ENCODE results near the gene LRP1-AS. TPM values are rescaled to one million over a fixed set of nuclear protein-coding genes. Genes with fewer than 3 reads are reported as not detected.

LRP1-AS gene
- total RNA-seq, 1 experiment from 2014 or later, result not detected

DNA sequence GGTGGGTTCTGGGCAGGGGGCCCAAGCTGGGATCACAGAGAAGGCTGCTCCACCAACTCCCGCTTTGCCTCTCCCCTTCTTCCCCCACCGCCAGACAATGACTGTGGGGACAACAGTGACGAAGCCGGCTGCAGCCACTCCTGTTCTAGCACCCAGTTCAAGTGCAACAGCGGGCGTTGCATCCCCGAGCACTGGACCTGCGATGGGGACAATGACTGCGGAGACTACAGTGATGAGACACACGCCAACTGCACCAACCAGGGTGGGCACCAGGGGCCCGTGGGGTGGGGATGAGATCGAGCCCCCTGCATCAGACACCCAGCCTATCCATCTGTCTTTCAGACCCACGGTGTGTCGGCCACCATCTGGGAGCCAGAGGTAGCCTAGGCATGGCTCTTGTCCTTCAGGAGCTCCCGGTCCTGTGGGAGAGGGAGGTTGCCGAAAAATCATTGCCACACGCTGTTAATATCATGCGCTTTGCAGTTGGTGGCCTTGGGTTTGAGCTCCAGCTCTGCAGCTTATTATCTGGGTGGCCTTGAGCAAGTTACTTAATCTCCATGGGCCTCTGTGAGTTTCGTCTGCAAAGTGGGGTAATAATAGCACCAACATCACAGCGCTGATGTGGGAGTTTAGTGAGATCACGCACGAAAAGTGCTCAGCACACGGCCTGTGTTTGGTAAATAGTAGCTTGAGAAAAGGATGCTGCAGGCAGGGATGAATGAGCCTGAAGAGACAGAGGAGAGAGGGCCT, 21.8 kb upstream of the LRP1-AS start:
- in situ Hi-C loops (cut with HindIII; ENCODE audit: low pct_unique_long_range_greater_than_20kb, low sequenced_read_pairs) (no loop called here), intact Hi-C loops (cut with micrococcal nuclease; ENCODE audit: unreplicated experiment) (no loop called here)
- H3K4me3 ChIP-seq (ENCODE audit: low read depth in 2 of 2, low read length in 2 of 2), result no peak overlapping the region
- ATAC-seq (no peak), DNase-seq (ENCODE audit: low read depth, low spot score) (no peak)
- no peak for TF ChIP-seq SIN3A (IDR thresholded peaks at IDR 0.05; ENCODE audit: borderline replicate concordance, insufficient read depth, low read depth, low read length)
- TF ChIP-seq, protein P1, sequence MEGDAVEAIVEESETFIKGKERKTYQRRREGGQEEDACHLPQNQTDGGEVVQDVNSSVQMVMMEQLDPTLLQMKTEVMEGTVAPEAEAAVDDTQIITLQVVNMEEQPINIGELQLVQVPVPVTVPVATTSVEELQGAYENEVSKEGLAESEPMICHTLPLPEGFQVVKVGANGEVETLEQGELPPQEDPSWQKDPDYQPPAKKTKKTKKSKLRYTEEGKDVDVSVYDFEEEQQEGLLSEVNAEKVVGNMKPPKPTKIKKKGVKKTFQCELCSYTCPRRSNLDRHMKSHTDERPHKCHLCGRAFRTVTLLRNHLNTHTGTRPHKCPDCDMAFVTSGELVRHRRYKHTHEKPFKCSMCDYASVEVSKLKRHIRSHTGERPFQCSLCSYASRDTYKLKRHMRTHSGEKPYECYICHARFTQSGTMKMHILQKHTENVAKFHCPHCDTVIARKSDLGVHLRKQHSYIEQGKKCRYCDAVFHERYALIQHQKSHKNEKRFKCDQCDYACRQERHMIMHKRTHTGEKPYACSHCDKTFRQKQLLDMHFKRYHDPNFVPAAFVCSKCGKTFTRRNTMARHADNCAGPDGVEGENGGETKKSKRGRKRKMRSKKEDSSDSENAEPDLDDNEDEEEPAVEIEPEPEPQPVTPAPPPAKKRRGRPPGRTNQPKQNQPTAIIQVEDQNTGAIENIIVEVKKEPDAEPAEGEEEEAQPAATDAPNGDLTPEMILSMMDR (IDR thresholded peaks at IDR 0.05), result no peak
- TF ChIP-seq POLR2AphosphoS5 (IDR thresholded peaks at IDR 0.05; ENCODE audit: low read depth, low read length), result no peak
- TF ChIP-seq, protein P2, sequence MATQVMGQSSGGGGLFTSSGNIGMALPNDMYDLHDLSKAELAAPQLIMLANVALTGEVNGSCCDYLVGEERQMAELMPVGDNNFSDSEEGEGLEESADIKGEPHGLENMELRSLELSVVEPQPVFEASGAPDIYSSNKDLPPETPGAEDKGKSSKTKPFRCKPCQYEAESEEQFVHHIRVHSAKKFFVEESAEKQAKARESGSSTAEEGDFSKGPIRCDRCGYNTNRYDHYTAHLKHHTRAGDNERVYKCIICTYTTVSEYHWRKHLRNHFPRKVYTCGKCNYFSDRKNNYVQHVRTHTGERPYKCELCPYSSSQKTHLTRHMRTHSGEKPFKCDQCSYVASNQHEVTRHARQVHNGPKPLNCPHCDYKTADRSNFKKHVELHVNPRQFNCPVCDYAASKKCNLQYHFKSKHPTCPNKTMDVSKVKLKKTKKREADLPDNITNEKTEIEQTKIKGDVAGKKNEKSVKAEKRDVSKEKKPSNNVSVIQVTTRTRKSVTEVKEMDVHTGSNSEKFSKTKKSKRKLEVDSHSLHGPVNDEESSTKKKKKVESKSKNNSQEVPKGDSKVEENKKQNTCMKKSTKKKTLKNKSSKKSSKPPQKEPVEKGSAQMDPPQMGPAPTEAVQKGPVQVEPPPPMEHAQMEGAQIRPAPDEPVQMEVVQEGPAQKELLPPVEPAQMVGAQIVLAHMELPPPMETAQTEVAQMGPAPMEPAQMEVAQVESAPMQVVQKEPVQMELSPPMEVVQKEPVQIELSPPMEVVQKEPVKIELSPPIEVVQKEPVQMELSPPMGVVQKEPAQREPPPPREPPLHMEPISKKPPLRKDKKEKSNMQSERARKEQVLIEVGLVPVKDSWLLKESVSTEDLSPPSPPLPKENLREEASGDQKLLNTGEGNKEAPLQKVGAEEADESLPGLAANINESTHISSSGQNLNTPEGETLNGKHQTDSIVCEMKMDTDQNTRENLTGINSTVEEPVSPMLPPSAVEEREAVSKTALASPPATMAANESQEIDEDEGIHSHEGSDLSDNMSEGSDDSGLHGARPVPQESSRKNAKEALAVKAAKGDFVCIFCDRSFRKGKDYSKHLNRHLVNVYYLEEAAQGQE (IDR thresholded peaks at IDR 0.05; ENCODE audit: insufficient read depth in 1 of 2, low read depth in 2 of 2, low read length in 1 of 2), result no peak
- no peak for TF ChIP-seq TCF7L2 (IDR thresholded peaks at IDR 0.05; ENCODE audit: low read depth, low read length)
- H3K9me3 ChIP-seq (ENCODE audit: control insufficient read depth, insufficient read depth, low read depth, low read length), result no peaks in the 10 kb centered on the region
- ChIA-PET POLR2A (no interaction called here), CTCF (no interaction called here)
- no peaks in the 10 kb centered on the region for H3K27me3 ChIP-seq (ENCODE audit: control insufficient read depth, insufficient read depth, low read length)
- BruUV-seq (replicated peaks), result no TSS peak
- H3K27ac ChIP-seq (ENCODE audit: low read length), result no peak overlapping the region
- H3K36me3 ChIP-seq (ENCODE audit: control insufficient read depth, insufficient read depth, low read length), result no peaks in the 10 kb centered on the region
- H3K4me1 ChIP-seq (ENCODE audit: control insufficient read depth, insufficient read depth, low read length), result no peaks in the 10 kb centered on the region; the same call in 1 of the 2 replicates

DNA sequence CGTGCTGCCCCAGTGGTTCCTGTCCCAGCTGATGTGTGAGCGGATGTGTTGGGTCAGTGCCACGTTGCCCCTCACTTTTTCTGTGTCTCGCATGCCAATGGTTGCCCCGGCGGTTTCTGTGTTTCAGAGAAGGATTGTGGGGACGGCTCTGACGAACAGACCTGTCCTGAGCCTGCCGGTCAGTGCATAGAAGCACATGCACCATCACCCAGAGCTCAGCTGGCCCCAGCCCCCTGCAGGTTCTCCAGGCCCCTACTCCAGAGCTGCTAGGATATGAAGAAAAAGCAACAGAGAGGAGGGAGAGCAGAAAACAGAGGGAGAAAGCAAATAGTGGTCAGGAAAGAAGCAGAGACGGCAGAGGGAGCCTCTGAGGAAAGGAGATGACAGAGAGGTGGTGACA, 20.6 kb upstream of the LRP1-AS start:
- ChIA-PET POLR2A (no interaction called here), CTCF (no interaction called here)
- Histone ChIP-seq H3K4me3 (ENCODE audit: low read depth in 2 of 2, low read length in 2 of 2) (no peak overlapping the region), H3K27me3 (ENCODE audit: control insufficient read depth, insufficient read depth, low read length) (no peaks in the 10 kb centered on the region), H3K4me1 (ENCODE audit: control insufficient read depth, insufficient read depth, low read length) (no peaks in the 10 kb centered on the region; the same call in 1 of the 2 replicates), H3K9me3 (ENCODE audit: control insufficient read depth, insufficient read depth, low read depth, low read length) (no peaks in the 10 kb centered on the region), H3K27ac (ENCODE audit: low read length) (no peak overlapping the region), H3K36me3 (ENCODE audit: control insufficient read depth, insufficient read depth, low read length) (no peaks in the 10 kb centered on the region)
- DNase-seq (ENCODE audit: low read depth, low spot score) (no peak), ATAC-seq (no peak)
- in situ Hi-C loops (cut with HindIII; ENCODE audit: low pct_unique_long_range_greater_than_20kb, low sequenced_read_pairs) (no loop called here), intact Hi-C loops (cut with micrococcal nuclease; ENCODE audit: unreplicated experiment) (no loop called here)
- TF ChIP-seq POLR2AphosphoS5 (IDR thresholded peaks at IDR 0.05; ENCODE audit: low read depth, low read length) (no peak), TCF7L2 (IDR thresholded peaks at IDR 0.05; ENCODE audit: low read depth, low read length) (no peak), SIN3A (IDR thresholded peaks at IDR 0.05; ENCODE audit: borderline replicate concordance, insufficient read depth, low read depth, low read length) (no peak)
- TF ChIP-seq, protein P2 (IDR thresholded peaks at IDR 0.05; ENCODE audit: insufficient read depth in 1 of 2, low read depth in 2 of 2, low read length in 1 of 2), result no peak
- TF ChIP-seq, protein P1 (IDR thresholded peaks at IDR 0.05), result no peak
- no TSS peak for BruUV-seq (replicated peaks)
